Activated T-helper 2 cell treated with anti-CD3 and anti-CD28 coated beads, Interferon-gamma antibody, Interleukin-2, Interleukin-4, amounts not matched to agents 10 μg/mL and 5 μg/mL and 100 μg/mL, durations not matched to agents 14 hours and 24 hours and 36 hours (primary cell): ENCODE results near the gene CACNG4. TPM values are rescaled to one million over a fixed set of nuclear protein-coding genes. Genes with fewer than 3 reads are reported as not detected.

Experiments
- DNase-seq: peaks from one replicate; pipeline ENCODE4 v3.0.0; 2021; ENCODE audit warnings: low spot score
- H3K27ac Mint-ChIP-seq: one replicate; pipeline ENCODE4 v1.8.0; 2021; ENCODE audit warnings: mixed read lengths
- H3K27me3 Mint-ChIP-seq: one replicate; pipeline ENCODE4 v1.8.0; 2021; ENCODE audit warnings: low read depth, mixed read lengths
- H3K36me3 Mint-ChIP-seq: one replicate; pipeline ENCODE4 v1.8.0; 2021; ENCODE audit warnings: low read depth, mixed read lengths
- H3K4me1 Mint-ChIP-seq: one replicate; pipeline ENCODE4 v1.8.0; 2021; ENCODE audit warnings: low read depth, mixed read lengths
- H3K4me3 Mint-ChIP-seq: one replicate; pipeline ENCODE4 v1.8.0; 2021; ENCODE audit warnings: low read depth, mild to moderate bottlenecking, moderate library complexity, mixed read lengths
- H3K9me3 Mint-ChIP-seq: one replicate; pipeline ENCODE4 v1.8.0; 2021; ENCODE audit warnings: mixed read lengths
- intact Hi-C: fragments of 100-400 bp; cut with micrococcal nuclease; formaldehyde crosslinking; loops from one replicate; pipeline ENCODE4 v1.15.1; 2023
- total RNA-seq: library from RNA; stranded (reverse); gene quantifications from 2 replicates; pipeline ENCODE4 v1.2.3, GENCODE V29; 2022

Gene CACNG4
- total RNA-seq, result not detected in 2 replicates

DNA sequence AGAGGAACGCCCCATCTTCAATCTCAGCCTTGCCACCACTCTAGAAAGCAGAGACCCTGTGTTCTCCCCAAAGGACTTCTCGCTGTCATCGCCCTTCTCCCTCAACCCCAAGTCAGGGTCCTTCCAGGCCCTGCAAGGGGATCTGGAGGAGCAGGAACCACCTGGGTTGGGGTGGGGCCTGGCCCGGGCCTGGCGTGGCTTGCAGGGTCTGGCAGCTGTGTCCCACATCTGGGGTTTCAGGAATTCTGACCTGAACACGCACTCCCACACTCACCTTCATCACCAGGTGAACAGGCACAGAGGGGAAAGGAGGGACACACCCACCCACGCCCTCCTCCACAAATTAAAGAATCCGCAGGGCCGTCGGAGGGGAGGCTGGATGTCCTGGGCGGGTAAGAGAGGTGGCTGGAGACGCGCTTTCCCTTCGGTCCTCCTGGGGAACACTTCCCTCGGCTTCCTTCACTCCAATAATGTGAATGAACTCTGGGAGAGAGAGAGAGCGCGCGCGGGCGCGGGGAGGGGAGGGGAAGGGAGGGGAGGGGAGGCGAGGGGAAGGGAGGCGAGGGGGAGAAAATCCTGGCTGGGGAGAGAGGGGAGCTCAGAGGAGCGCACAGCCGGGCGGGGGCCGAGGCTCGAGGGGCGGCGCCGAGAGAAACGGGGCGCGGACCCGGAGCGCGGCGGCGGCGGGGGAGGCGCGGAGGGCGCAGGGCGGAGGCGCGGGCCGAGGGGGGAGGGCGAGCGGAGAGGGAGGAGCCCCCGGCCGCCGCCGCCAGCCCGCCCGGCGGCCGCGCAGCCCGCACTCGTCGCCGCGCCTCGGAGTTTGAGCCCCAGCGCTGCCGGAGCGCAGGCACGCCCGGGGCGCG lies at the start of gene CACNG4:
TSS of gene CACNG4 (plus strand) at position 799 of the 863 bp plus-strand sequence. CDS start 205 bp downstream, outside the sequence.
- Mint-ChIP-seq H3K4me1 (peaks cover 3% of the 10 kb centered on the region), H3K4me3 (peak within 1 kb of the TSS; percentile 51), H3K27ac (no peak within 1 kb of the TSS), H3K27me3 (peaks cover 60% of the 10 kb centered on the region), H3K36me3 (no peaks in the 10 kb centered on the region), H3K9me3 (no peaks in the 10 kb centered on the region)
- DNase-seq, result no peak
- intact Hi-C loops, result no loop called here

DNA sequence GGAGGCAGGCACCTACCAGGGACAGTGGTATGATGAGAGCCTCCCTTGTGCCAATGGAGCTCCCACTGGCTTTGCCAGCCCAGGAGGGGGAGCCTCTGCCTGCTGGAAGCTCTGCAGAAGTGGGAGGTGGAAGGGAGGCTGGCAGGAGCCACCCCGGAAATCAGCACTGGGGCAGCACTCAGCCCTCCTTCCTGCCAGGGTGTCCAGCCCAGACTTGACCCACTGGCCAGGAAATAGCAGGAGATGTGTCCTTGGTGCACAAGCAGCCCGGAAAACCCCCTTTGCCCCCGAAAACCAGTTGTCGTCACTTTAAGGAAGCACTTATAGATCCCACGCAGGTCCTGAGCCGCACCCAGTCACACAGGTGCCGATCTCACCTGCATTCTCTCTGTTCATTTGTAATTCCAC lies 49.3 kb upstream of the CACNG4 start:
- DNase-seq, result no peak
- Mint-ChIP-seq H3K9me3 (no peaks in the 10 kb centered on the region), H3K4me3 (no peak overlapping the region), H3K27ac (no peak overlapping the region), H3K36me3 (no peaks in the 10 kb centered on the region), H3K4me1 (no peaks in the 10 kb centered on the region), H3K27me3 (no peaks in the 10 kb centered on the region)
- intact Hi-C loops, result no loop called here

DNA sequence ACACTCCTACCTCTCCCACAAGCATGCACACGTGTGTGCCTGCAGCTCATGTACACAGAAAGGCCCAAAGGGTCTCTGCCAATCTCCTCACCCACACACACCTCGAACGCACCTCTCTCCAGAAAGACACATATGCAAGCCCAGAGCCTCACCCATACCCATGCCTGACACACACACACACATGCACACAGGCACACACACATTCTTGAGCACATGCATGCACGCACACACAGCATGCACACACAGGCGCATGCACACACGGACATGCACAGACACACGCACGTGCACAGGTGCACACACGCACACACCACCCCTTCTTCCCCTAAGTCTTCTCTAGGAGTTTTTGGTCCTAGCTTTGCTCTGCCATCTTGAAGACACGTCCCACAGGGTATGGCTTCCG lies 48.7 kb upstream of the CACNG4 start:
- H3K4me1 Mint-ChIP-seq, result no peaks in the 10 kb centered on the region
- no peaks in the 10 kb centered on the region for H3K9me3 Mint-ChIP-seq
- intact Hi-C loops, result no loop called here
- H3K27ac Mint-ChIP-seq, result no peak overlapping the region
- peaks cover 5% of the 10 kb centered on the region for H3K27me3 Mint-ChIP-seq
- no peak overlapping the region for H3K4me3 Mint-ChIP-seq
- DNase-seq, result no peak
- no peaks in the 10 kb centered on the region for H3K36me3 Mint-ChIP-seq

DNA sequence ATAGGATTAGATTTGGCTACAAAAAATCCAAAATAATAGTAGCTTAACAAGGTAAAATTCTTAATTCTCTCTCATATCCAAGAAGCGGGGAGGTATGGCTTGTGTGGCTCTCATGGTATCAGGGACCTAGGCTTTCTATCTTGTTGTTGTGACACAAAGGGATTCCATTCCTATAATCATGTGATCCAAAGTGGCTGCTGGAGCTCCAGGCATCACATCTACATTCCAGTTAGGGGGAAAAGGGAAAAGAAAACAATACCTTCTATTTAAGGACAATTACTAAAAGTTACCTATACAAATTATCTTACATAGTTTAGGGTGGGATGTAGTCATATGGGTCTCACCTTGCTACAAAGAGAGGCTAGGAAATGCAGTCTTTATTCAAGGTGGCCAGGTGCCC lies 47.6 kb upstream of the CACNG4 start:
- H3K4me1 Mint-ChIP-seq, result no peaks in the 10 kb centered on the region
- H3K36me3 Mint-ChIP-seq, result no peaks in the 10 kb centered on the region
- H3K9me3 Mint-ChIP-seq, result no peaks in the 10 kb centered on the region
- peaks cover 8% of the 10 kb centered on the region for H3K27me3 Mint-ChIP-seq
- H3K4me3 Mint-ChIP-seq, result no peak overlapping the region
- H3K27ac Mint-ChIP-seq, result no peak overlapping the region
- DNase-seq, result no peak
- intact Hi-C loops, result no loop called here

DNA sequence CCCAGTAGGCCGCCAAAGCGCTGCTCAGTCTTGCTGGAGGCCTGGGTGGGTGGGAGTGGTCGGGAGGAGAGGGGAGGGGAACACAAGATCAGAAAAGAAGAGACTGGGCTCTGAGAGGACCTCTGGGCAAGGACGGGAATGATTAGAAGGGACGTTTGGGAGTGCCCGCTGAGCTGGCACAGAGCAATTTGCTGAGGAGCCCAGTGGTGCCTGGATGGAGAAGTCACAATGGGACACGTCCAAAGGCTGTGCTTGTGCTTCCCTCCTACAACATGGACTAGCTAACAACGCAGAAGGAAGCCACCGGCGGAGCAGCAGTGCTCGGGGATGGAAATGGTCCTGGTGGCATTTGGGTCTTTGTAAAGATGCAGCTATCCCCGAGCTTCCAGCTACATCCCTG lies 45.6 kb upstream of the CACNG4 start:
- no peak for DNase-seq

DNA sequence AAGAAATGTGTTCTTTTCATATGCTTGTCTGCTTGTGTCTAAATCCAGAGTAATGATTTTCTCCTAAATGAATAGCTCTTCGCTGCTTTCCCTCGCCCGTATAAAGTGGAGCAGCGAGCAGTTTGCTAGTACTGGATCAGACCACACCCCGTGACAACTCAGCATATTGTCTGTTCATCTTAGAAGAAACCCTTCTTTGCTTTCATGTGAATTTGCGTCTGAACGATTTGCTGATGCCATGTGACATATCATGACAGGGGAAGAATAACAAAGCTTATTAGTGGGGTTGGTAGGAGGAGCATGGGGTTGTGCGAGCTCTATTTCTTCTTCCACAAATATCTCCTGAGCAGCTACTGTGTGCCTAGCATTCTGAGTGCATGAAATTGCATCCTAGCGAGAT lies 44.1 kb upstream of the CACNG4 start:
- no peaks in the 10 kb centered on the region for H3K4me1 Mint-ChIP-seq
- DNase-seq, result no peak
- peaks cover 26% of the 10 kb centered on the region for H3K27me3 Mint-ChIP-seq
- no peak overlapping the region for H3K4me3 Mint-ChIP-seq
- no peaks in the 10 kb centered on the region for H3K9me3 Mint-ChIP-seq
- H3K36me3 Mint-ChIP-seq, result no peaks in the 10 kb centered on the region
- intact Hi-C loops, result no loop called here
- no peak overlapping the region for H3K27ac Mint-ChIP-seq

More for the DNA sequence above, 45.6 kb upstream of the CACNG4 start:
- Mint-ChIP-seq H3K27ac (no peak overlapping the region), H3K9me3 (no peaks in the 10 kb centered on the region), H3K4me1 (no peaks in the 10 kb centered on the region), H3K36me3 (no peaks in the 10 kb centered on the region), H3K27me3 (peaks cover 20% of the 10 kb centered on the region), H3K4me3 (no peak overlapping the region)
- intact Hi-C loops, result no loop called here

DNA sequence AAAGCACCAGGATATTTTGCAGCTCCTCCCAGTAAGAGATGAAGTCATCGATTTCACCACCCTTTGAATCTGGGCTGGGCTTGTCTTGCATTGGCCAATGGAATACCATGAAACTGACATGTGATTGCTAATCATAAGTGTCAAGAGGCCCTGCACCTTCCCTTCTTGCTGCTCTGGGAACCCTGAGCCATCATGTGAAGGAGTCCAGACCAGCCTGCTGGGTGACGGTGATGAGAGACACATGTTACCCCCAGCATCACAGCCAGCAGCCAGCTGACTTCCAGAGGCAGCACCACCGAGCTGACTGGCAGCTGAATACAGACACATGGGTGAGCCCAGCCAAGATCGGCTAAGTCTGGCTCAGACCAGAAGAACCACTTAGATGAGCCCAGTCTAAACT lies 43.6 kb upstream of the CACNG4 start:
- intact Hi-C loops, result no loop called here
- no peaks in the 10 kb centered on the region for H3K36me3 Mint-ChIP-seq
- DNase-seq, result no peak
- H3K27me3 Mint-ChIP-seq, result peaks cover 29% of the 10 kb centered on the region
- no peaks in the 10 kb centered on the region for H3K4me1 Mint-ChIP-seq
- no peak overlapping the region for H3K4me3 Mint-ChIP-seq
- no peak overlapping the region for H3K27ac Mint-ChIP-seq
- no peaks in the 10 kb centered on the region for H3K9me3 Mint-ChIP-seq

DNA sequence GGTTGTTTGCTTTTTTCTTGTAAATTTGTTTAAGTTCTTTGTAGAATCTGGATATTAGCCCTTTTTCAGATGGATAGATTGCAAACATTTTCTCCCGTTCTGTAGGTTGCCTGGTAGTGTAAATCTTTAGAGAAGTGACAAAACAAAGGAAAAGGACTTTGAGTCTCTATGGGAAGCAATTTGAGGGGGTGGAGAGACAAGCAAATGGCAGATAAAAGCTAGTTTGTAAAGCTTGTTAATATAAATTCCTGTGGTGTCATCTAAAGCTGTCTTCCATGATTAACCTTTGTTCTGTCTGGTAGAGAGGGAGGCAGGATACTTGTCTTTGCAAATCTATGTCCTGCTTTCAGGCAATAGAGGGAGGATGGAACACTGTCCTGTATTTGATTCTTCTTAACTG lies 40.6 kb upstream of the CACNG4 start:
- Mint-ChIP-seq H3K9me3 (no peaks in the 10 kb centered on the region), H3K27me3 (peaks cover 46% of the 10 kb centered on the region), H3K36me3 (no peaks in the 10 kb centered on the region), H3K27ac (no peak overlapping the region), H3K4me3 (no peak overlapping the region), H3K4me1 (no peaks in the 10 kb centered on the region)
- intact Hi-C loops, result no loop called here
- no peak for DNase-seq

DNA sequence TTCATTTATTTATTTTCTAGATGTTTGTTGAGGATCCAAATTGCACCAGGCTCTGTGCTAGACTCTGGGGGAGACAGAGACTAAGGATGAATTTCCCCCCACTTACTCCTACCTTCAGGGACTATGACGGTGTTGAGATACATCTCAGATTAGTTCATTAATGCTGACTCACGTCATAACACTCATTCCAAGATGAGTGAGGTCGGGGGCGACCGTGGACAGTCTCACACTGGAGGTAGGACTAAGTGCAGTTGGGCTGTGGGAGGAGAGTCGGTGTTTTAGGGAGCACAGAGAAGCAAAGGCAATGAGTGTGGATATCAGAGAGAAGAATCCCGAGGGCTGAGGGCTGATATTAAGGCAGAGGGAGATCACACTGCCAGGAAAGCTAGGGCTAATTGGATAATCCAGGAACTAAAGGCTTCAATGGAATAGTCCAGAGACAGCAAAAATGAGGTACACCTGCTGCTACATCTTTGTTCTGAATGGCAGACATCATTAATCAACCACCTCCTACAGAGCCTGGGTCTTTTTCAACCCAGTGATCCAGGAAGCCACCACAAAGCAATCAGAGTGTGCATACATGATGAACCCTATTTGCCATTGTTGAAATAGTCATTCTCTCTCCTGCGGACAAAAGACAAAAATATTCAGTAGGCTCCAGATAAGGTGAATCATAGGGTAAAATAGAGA lies 38.6 kb upstream of the CACNG4 start:
- peaks cover 41% of the 10 kb centered on the region for H3K27me3 Mint-ChIP-seq
- no peaks in the 10 kb centered on the region for H3K9me3 Mint-ChIP-seq
- H3K4me3 Mint-ChIP-seq, result no peak overlapping the region
- intact Hi-C loops, result no loop called here
- DNase-seq, result no peak
- H3K36me3 Mint-ChIP-seq, result no peaks in the 10 kb centered on the region
- H3K4me1 Mint-ChIP-seq, result no peaks in the 10 kb centered on the region
- no peak overlapping the region for H3K27ac Mint-ChIP-seq

DNA sequence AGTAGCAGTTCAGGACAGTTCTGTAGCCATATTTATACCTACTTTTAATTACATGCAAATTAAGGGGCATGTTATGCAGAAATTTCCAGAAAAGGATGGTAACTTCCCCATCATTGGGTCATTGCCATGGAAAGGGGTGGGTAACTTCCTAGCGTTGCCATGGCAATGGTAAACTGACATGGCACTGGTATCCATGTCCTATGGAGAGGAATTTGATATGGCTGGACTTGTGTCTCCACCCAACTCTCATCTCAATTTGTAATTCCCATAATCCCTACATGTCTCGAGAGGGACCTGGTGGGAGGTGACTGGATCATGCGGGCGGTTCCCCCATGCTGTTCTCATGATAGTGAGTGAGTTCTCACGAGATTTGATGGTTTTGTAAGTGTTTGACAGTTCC lies 35.6 kb upstream of the CACNG4 start:
- intact Hi-C loops, result no loop called here
- no peak overlapping the region for H3K4me3 Mint-ChIP-seq
- no peaks in the 10 kb centered on the region for H3K4me1 Mint-ChIP-seq
- no peaks in the 10 kb centered on the region for H3K36me3 Mint-ChIP-seq
- no peak overlapping the region for H3K27ac Mint-ChIP-seq
- DNase-seq, result no peak
- H3K9me3 Mint-ChIP-seq, result no peaks in the 10 kb centered on the region
- H3K27me3 Mint-ChIP-seq, result peaks cover 25% of the 10 kb centered on the region

DNA sequence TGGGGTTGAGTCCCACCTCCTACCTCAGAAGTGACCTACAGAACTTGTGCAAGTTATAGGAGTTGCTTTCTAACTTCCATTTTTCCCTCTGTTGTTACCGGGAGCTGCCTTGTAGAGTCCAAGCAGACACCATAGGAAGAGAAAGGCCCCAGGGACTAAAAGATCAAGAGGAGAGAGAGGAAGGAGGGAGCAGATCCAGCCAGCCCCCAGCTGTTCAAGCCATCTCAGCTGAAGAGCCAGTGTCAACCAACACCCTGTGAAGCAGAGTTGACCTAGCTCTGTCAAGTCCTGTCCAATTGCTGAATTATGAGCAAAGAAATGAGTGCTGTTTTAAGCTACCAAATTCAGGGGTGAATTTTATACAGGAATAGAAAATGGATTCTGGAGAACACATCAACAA lies 34.9 kb upstream of the CACNG4 start:
- intact Hi-C loops, result no loop called here
- Mint-ChIP-seq H3K4me3 (no peak overlapping the region), H3K36me3 (no peaks in the 10 kb centered on the region), H3K4me1 (no peaks in the 10 kb centered on the region), H3K27ac (no peak overlapping the region), H3K27me3 (peaks cover 21% of the 10 kb centered on the region), H3K9me3 (no peaks in the 10 kb centered on the region)
- no peak for DNase-seq

DNA sequence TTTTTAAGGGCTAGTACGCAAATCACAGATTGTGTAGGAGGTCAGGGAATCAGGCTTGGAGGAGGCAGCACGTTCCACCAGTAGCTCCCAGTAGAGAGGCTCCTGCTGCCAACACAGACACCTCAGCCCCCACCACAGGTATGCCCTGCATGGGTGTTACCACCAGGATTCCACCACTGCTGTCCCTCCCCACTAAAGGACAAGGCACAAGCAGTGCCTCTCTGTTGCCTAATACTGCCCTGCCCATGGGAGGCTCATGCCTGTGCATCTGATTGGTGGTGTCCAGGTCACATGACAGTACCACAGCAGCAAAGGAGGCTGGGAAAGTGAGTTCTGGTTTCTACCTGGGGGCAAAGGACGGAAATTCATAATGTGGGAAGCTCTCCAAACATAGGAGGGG lies 33.6 kb upstream of the CACNG4 start:
- Mint-ChIP-seq H3K36me3 (no peaks in the 10 kb centered on the region), H3K27ac (no peak overlapping the region), H3K9me3 (no peaks in the 10 kb centered on the region), H3K4me3 (no peak overlapping the region), H3K27me3 (peaks cover 18% of the 10 kb centered on the region), H3K4me1 (no peaks in the 10 kb centered on the region)
- no peak for DNase-seq
- intact Hi-C loops, result no loop called here

DNA sequence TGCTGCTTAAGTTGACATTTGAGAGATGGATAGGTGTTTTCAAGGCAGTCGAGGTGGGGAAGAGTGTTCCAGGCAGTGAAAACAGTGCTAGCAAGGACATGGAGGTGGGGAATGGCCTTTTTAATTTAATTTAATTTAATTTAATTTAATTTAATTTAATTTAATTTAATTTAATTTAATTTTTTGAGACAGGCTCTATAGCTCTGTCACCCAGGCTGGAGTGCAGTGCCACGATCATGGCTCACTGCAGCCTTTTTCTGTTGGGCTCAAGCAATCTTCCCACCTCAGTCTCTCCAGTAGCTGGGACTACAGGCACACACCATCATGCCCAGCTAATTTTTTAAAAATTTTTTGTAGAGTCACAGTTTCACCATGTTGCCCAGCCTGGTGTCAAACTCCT lies 32.2 kb upstream of the CACNG4 start:
- no peak overlapping the region for H3K4me3 Mint-ChIP-seq
- intact Hi-C loops, result no loop called here
- DNase-seq, result no peak
- H3K36me3 Mint-ChIP-seq, result no peaks in the 10 kb centered on the region
- peaks cover 7% of the 10 kb centered on the region for H3K27me3 Mint-ChIP-seq
- no peaks in the 10 kb centered on the region for H3K4me1 Mint-ChIP-seq
- H3K27ac Mint-ChIP-seq, result no peak overlapping the region
- H3K9me3 Mint-ChIP-seq, result no peaks in the 10 kb centered on the region
